Effector CD4-positive, alpha-beta T cell (primary cell): ENCODE results near the gene CCBE1. TPM values are rescaled to one million over a fixed set of nuclear protein-coding genes. Genes with fewer than 3 reads are reported as not detected.
"Not testable (repeated sequence)": the region's sequence is repeated elsewhere in the genome, so short reads cannot be mapped to it uniquely, and the experiment has no call there.

ENCODE experiments used
- DNase-seq: peaks from one replicate; pipeline ENCODE4 v3.0.0-alpha.2; 2020
- total RNA-seq: gene quantifications from one replicate; lab custom pipeline; 2026; lab: John Stamatoyannopoulos, UW

The CCBE1 gene
- total RNA-seq, result not detected

- DNase-seq, result no peak
These were observed at the start of gene CCBE1 for GRCh38 chr18:59697236-59697932. TSS of gene CCBE1 (minus strand) at chr18:59697423.

GRCh38 chr18:59744271-59744721 lies 47.1 kb upstream of the CCBE1 start:
- no peak for DNase-seq

- DNase-seq, result no peak
These were observed 46.3 kb upstream of the CCBE1 start for GRCh38 chr18:59743566-59743965.

- DNase-seq, result no peak
These were observed 45.3 kb upstream of the CCBE1 start for GRCh38 chr18:59742325-59743111.

GRCh38 chr18:59740141-59740540 lies 42.9 kb upstream of the CCBE1 start:
- no peak for DNase-seq

GRCh38 chr18:59737776-59738300 lies 40.6 kb upstream of the CCBE1 start:
- no peak for DNase-seq

GRCh38 chr18:59737335-59737734 lies 40.1 kb upstream of the CCBE1 start:
- DNase-seq, result not testable (repeated sequence)

GRCh38 chr18:59736061-59736460 lies 38.8 kb upstream of the CCBE1 start:
- DNase-seq, result no peak

- DNase-seq, result no peak
These were observed 38.1 kb upstream of the CCBE1 start for GRCh38 chr18:59735269-59735860.

- no peak for DNase-seq
These were observed 36.2 kb upstream of the CCBE1 start for GRCh38 chr18:59733421-59733820.

- DNase-seq, result no peak
These were observed 33.7 kb upstream of the CCBE1 start for GRCh38 chr18:59730896-59731295.

- DNase-seq, result no peak
These were observed 32.6 kb upstream of the CCBE1 start for GRCh38 chr18:59729781-59730180.

GRCh38 chr18:59728816-59729215 lies 31.6 kb upstream of the CCBE1 start:
- no peak for DNase-seq

GRCh38 chr18:59725142-59725541 lies 27.9 kb upstream of the CCBE1 start:
- no peak for DNase-seq

- no peak for DNase-seq
These were observed 26.9 kb upstream of the CCBE1 start for GRCh38 chr18:59724103-59724502.

- no peak for DNase-seq
These were observed 24.7 kb upstream of the CCBE1 start for GRCh38 chr18:59721931-59722330.

- no peak for DNase-seq
These were observed 24.0 kb upstream of the CCBE1 start for GRCh38 chr18:59721211-59721610.

- DNase-seq, result no peak
These were observed 22.4 kb upstream of the CCBE1 start for GRCh38 chr18:59719544-59720181.

GRCh38 chr18:59718464-59719157 lies 21.4 kb upstream of the CCBE1 start:
- DNase-seq, result no peak

- DNase-seq, result no peak
These were observed 20.9 kb upstream of the CCBE1 start for GRCh38 chr18:59718108-59718463.

- DNase-seq, result no peak
These were observed 20.1 kb upstream of the CCBE1 start for GRCh38 chr18:59717291-59717690.

- DNase-seq, result no peak
These were observed 18.7 kb upstream of the CCBE1 start for GRCh38 chr18:59715966-59716369.
